ENCODE data around the gene SOX5. TPM values are rescaled to one million over a fixed set of nuclear protein-coding genes. Genes with fewer than 3 reads are reported as not detected.
"Not testable (repeated sequence)": the region's sequence is repeated elsewhere in the genome, so short reads cannot be mapped to it uniquely, and the experiment has no call there.

SOX5 gene
- total RNA-seq, 1 donor from 2014 or later, result 2.2 TPM

DNA sequence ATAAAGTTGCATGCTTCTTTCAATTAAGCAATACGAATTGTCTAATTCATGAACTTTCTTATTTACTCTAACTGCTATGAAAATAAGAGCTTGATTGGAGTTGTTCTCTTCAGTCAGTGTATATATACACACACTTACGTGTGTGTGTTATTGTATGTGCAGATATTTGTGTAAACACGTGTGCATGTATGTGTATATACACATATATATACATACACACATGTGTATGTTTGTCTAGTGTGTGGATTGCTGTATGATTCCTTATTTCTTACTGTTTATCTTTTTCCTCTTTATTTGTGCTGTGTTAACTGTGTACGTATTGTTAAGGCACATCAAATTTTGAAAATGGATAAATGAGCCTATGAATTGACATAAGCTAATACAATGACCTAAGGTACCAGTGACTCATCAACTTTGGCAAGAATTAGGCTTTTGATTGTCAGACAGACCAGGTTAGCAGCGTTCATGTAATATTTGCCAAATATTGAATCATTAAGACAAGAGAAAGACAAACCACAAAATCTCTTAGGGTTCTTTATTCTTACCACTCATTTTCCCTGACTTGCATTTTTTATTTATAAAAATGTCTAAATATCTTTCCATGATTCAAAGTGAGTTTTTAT lies 423.9 kb downstream of the SOX5 start:
- intact Hi-C loops (cut with DNase I), result no loop called here
- DNase-seq (ENCODE audit: low spot score), result no peak

GRCh38 chr12:23523339-23523738 lies 426.1 kb downstream of the SOX5 start:
- DNase-seq (ENCODE audit: low spot score), result no peak
- intact Hi-C loops (cut with DNase I), result no loop called here

GRCh38 chr12:23519444-23519843 lies 430.0 kb downstream of the SOX5 start:
- DNase-seq (ENCODE audit: low spot score); intact Hi-C loops (cut with DNase I): not testable (repeated sequence)

GRCh38 chr12:23515785-23516184 lies 433.7 kb downstream of the SOX5 start:
- intact Hi-C loops (cut with DNase I); DNase-seq (ENCODE audit: low spot score): not testable (repeated sequence)

DNA sequence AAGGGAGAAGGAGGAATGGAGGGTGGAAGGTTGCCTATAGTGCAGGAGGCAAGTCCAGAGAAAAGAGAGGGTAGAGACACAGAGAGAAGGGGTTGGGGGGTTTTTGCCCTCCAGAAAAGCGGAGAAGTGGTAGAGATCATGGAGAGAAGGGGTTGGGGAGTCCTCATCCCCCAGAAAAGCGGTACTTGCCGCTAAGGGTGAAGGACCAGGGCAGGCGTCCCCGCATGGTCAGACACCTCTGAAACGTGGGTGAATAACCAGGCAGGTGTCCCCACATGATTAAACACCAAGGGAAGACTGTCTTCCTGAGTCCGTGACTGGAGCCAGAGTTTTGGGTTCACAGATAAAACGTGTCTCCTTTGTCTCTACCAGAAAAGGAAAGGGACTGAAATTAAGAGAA lies 439.0 kb downstream of the SOX5 start:
- intact Hi-C loops (cut with DNase I), result no loop called here
- DNase-seq (ENCODE audit: low spot score), result no peak

DNA sequence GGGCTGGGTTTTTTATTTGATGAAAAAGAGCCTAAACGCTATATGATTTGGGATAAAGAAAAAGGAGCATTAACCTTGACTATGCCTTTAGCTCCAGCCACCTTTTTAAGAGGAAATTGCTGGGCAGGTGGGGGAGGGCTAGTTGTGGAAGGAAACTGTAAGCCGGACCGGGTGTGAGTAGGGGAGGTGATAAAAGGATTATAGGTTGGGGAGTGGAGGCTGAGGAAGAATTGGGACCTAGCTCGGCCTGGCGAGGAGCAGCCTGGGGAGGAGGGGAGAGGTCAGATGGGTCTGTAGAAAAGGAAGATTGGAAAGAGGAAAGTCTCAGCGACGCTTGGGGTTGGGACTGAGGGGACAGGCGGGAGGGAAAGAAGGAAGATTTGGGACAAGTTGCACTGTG lies 439.6 kb downstream of the SOX5 start:
- DNase-seq (ENCODE audit: low spot score); intact Hi-C loops (cut with DNase I): not testable (repeated sequence)

GRCh38 chr12:23507785-23508184 lies 441.7 kb downstream of the SOX5 start:
- DNase-seq (ENCODE audit: low spot score); intact Hi-C loops (cut with DNase I): not testable (repeated sequence)

GRCh38 chr12:23505736-23506135 lies 443.7 kb downstream of the SOX5 start:
- DNase-seq (ENCODE audit: low spot score); intact Hi-C loops (cut with DNase I): not testable (repeated sequence)

DNA sequence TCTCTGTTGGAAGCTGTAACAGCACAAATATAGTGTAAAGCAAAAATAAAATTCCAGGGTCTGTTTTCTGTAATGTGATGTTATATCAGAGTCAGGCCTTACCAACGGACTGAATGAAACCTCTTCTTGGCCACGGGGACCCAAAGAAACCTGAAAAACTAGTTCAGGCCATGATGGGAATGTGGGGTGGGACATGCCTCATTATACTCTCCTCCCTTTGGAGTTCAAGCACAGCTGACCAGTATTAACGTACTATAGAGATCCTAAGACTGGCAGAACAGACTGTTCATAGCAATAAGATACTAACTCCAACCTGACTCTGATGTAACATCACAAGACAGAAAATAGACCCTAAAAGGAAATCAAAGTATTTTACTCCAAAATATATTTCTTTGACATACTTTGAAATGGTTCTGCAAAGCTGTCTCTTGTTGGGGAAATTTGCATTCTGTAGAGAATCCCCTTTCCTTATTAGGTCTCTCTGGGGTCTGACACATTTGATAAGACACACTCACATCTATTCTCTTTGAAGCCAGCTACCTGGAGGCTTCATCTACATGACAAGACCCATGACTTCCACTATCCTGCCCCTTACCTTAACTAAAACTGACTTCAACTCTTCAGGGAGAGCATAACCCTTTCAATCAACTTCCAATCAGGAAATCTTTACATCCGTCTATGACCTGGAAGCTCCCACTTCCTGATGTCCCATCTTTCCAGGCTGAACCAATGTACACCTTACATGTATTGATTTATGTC lies 444.6 kb downstream of the SOX5 start:
- DNase-seq (ENCODE audit: low spot score), result no peak
- intact Hi-C loops (cut with DNase I), result no loop called here

DNA sequence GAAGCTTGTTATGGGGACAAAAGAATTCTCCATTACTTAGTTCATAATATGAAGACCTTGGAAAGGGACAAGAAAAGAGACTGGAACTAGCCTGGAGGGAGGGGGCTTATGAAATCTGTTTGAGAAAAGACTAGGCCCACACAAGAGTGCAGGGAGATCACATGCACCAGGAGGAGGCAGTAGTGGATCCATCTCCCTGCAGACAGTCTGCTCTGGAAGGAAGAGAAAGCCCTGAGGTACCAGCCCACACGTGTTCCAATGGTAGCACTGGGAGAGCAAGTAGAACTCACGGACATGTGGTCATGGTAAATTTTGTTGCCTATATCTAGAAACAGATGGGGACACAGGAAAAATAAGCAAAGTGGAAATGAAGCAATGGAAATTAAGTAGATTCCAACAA lies 445.4 kb downstream of the SOX5 start:
- intact Hi-C loops (cut with DNase I), result no loop called here
- no peak for DNase-seq (ENCODE audit: low spot score)

DNA sequence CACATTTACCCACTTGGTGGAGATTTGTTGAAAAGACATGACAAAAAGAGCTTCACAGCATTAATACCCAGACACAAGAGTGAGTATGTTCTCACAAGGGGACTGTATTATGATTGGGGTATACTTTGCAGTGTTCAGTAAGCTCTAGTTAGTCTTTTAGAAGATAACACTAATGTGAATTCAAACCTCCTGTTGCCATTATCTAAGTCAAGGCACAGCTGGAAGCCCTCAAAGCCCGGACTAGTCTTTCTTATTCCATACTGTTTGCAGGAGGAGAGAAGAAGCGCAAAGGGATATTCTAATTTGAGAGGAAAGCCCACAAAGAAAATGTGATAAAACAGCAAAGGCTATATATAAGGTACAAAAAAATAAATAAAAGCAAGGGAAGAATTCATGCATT lies 445.9 kb downstream of the SOX5 start:
- intact Hi-C loops (cut with DNase I), result no loop called here
- DNase-seq (ENCODE audit: low spot score), result no peak

GRCh38 chr12:23502259-23502658 lies 447.2 kb downstream of the SOX5 start:
- DNase-seq (ENCODE audit: low spot score), result no peak
- intact Hi-C loops (cut with DNase I), result no loop called here

- intact Hi-C loops (cut with DNase I), result no loop called here
- no peak for DNase-seq (ENCODE audit: low spot score)
Measured at GRCh38 chr12:23495472-23495871, 454.0 kb downstream of the SOX5 start.

- no peak for DNase-seq (ENCODE audit: low spot score)
- intact Hi-C loops (cut with DNase I), result no loop called here
Measured at GRCh38 chr12:23493672-23494071, 455.8 kb downstream of the SOX5 start.

GRCh38 chr12:23491029-23491428 lies 458.4 kb downstream of the SOX5 start:
- DNase-seq (ENCODE audit: low spot score); intact Hi-C loops (cut with DNase I): not testable (repeated sequence)

DNA sequence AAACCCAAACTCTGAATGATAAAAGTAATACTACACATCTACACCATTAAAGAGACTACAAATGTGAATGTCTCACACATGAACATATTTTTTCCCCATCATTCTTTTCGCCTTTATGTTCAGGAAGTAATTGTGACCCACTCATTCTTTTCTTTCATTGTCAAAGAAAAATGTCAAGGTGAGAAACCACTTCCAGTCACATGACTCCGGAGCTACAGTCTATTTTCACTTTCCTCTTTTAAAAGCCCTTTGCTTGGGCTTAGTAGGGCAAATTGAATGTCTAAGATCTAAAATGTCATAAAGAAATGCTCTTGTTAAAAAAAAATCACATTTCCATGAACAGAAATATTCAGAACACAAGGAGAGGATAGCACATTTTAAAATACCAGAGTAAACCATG lies 461.3 kb downstream of the SOX5 start:
- intact Hi-C loops (cut with DNase I), result no loop called here
- DNase-seq (ENCODE audit: low spot score), result no peak

GRCh38 chr12:23484238-23484637 lies 465.2 kb downstream of the SOX5 start:
- intact Hi-C loops (cut with DNase I), result no loop called here
- no peak for DNase-seq (ENCODE audit: low spot score)

DNA sequence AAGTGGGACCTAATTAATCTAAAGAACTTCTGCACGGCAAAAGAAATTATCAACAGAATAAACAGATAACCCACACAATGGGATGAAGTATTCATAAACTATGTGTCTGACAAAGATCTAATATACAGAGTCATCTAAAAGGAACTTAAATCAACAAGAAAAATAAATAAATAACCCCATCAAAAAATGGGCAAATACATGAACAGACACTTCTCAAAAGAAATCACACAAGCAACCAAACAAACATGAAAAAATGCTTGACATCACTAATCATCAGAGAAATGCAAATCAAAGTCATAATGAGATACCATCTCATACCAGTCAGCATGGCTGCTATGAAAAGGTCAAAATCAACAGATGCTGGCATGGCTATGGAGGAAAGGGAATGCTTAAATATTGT lies 466.9 kb downstream of the SOX5 start:
- intact Hi-C loops (cut with DNase I), result no loop called here
- no peak for DNase-seq (ENCODE audit: low spot score)
